DMS53 (cell line): ENCODE data around the gene FADS1.
A peak's percentile ranks its signal among the peaks of the same experiment; 100 is the strongest.

Experiments used
- DNase-seq: peaks from one replicate; lab custom pipeline; 2025; lab: John Stamatoyannopoulos, UW

The FADS1 gene

GRCh38 chr11:61826930-61827570 is 10.2 kb upstream of the FADS1 start:
- peak; percentile 42 for DNase-seq

DNA sequence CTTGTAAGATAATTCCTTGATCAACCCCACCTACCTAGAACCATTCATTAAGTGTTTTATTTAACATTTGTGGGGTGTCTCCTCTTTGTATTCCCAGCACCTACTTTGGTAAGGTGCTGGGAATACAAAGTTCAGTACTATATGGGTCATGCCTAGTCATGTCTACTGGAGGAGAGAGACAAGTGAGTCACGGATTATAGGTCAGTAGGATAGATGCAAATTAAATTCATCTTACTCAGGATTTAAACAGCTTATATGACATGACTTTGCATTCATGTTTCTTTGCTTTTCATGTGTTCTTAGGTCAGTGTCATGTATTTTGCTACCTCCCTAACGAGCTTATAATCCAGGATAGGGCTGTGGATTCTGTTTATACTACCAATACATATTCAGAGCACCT is 3.4 kb upstream of the FADS1 start:
- no peak for DNase-seq

- DNase-seq, result peak; percentile 28
These were observed 834 bp upstream of the FADS1 start for GRCh38 chr11:61817471-61818202.

GRCh38 chr11:61815790-61816735 is 740 bp downstream of the FADS1 start:
- peak; percentile 96 for DNase-seq

- DNase-seq, result peak; percentile 99
These were observed 1.6 kb downstream of the FADS1 start for GRCh38 chr11:61814958-61815789.

DNA sequence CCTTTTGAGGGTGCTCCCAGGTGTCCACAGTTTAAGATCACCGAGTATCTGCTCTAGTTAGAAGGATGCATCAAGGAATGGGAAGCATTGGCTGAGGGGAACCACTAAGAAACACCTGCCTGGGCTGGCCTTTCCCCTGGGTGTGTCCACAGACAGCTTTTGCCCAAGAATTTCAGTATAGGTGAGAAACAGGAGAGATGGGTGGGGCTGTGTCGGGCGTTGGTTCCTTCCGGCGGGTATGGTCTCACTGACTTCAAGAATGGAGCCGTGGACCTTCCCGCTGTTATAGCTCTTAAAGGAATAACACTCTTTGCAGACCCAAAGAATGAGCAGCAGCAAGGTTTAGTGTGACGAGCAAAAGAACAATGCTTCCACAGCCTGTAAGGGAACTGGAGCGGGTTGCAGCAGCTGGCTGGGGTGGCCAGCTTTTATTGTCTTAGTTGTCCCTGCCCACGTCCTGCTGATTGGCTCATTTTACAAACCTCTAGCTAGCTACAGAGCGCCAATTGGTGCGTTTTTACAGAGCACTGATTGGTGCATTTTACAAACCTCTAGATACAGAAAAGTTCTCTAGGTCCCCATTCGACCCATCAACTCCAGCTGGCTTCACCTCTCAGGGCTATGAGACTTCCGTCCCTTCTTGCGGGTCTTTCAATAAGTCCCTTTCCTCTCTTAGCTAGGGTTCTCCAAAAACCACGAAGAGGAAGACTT is 2.4 kb downstream of the FADS1 start:
- peak; percentile 86 for DNase-seq

- DNase-seq, result no peak
These were observed 3.9 kb downstream of the FADS1 start for GRCh38 chr11:61812736-61813411.

- DNase-seq, result no peak
These were observed 5.0 kb downstream of the FADS1 start for GRCh38 chr11:61811831-61812230.

GRCh38 chr11:61810671-61811175 is 6.1 kb downstream of the FADS1 start:
- no peak for DNase-seq

DNA sequence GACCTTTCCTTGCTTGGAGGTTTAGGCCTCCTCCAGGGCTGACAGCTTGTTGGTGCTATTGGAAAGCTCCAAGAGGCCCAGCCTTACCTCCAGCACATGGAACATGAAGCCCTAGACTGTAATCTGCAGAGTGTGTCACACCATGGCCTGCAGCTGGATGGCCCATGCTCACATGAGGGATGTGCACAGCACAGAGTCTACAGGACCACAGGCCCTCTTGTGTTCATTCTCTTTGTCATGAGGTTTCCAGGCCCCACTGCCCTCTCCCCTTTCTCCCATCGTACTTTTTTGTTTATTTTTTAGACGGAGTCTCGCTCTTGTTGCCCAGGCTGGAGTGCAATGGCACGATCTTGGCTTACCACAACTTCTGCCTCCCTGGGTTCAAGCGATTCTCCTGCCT is 10.0 kb downstream of the FADS1 start:
- DNase-seq, result no peak

DNA sequence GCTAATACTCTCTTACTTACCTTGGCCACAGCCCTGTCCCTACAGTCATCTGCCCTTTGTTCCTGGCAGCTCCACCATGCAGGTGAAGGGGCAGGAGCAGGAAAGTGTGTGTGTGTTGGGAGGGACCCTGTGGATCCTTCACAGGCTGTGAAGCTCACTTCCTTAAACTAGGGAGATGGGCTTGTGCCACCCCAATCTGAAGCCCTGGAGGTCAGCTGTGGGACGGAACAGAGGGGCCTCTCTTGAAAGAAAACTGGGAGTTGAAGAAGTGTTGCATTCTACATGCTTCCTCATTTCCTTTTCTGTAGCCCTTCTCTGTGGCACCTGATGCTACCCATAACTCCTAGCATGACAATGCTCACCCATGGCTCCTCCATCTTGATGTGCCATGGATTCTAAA is 11.7 kb downstream of the FADS1 start:
- no peak for DNase-seq

DNA sequence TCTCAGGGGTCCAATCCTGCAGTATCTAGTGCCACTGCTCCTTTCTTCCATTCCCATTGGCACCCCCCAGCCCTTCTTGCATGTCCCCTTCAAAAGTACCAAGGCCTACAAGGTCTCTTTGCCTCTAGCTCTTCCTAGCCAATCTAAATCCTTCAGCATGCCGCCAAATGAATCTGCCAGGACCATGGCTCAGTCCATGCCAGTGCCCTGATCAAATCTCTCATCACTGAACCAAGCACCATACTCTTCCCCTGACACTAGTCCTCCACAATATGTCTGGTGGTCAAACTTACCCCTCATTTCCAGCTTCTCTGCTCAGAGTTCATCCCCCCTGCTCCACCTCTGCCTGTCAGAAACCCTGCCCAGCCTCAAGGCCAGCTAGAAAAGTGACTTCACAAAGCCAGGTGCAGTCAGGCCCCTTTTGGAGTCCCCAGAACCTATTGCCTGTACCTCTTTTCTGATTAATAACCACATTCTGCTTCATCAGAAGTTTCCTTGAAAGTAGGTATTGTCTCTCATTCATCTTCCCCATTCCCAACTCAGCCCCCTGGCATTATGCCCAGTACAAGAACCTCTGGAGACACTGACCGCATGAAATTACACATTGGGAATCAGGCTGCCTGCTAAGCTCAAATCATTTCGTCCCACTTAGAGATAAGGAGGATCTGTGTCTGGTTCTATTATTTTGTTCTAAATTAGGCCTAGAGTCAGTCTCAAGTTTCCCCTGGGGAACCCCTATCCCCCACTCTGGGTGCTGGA is 12.7 kb downstream of the FADS1 start:
- DNase-seq, result no peak

- no peak for DNase-seq
These were observed 14.2 kb downstream of the FADS1 start for GRCh38 chr11:61802605-61803004.

- peak; percentile 38 for DNase-seq
These were observed 16.2 kb downstream of the FADS1 start for GRCh38 chr11:61800331-61801281.

DNA sequence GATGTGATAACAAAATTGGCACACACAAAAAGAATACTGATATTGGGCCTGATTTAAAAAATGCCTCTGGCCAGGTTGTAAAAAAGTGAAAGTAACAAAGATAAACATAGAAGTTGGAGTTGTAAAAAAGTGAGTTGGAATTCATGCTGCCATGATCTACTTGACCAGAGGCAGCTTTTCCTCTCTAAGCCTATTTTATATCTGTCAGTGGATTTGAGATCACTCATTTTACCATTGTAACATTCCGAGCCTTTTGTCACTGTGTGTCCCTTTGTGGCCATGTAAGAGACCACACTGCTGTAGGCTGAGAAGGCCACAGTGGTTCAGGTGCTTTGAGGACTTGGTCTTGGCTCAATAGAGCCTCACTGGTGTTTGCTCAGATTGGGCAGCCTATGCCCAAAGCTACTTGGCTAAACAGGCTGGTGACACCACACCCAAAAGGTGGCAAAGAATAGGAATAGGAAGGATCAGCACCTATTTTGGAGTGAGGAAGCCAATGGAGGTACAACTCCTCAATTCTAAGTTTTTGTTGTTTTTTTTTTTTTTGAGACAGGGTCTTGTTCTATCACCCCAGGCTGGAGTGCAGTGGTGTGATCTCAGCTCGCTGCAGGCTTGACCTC is 17.0 kb downstream of the FADS1 start:
- DNase-seq, result no peak

GRCh38 chr11:61797263-61797944 is 19.4 kb downstream of the FADS1 start:
- DNase-seq, result peak; percentile 88

- DNase-seq, result no peak
These were observed 20.8 kb downstream of the FADS1 start for GRCh38 chr11:61795876-61796526.
